ENCODE measurements around the gene INHBC.

The INHBC gene

DNA sequence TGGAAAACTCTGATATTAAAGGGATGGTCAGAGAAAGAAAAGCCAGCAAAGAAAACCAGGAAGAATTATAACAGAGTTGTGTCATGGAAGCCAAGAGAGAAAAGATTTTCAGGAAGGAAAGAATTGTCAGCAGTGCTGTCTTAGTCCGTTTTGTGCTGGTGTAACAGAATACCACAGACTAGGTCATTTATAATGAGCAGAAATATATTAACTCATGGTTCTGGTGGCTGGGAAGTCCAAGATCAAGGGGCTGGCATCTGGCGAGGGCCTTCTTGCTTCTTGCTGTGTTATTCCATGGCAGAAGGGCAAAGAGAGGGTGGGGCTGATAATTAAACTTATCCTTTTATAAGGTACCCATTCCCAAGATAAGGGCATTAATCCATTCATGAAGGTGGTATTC, 14.1 kb downstream of the INHBC start:
- no peak overlapping the region for H3K4me2 ChIP-seq (ENCODE audit: low read length)
- TF ChIP-seq EZH2phosphoT487 (IDR thresholded peaks at IDR 0.05; ENCODE audit: low read depth): no peak
- TF ChIP-seq, protein P1, sequence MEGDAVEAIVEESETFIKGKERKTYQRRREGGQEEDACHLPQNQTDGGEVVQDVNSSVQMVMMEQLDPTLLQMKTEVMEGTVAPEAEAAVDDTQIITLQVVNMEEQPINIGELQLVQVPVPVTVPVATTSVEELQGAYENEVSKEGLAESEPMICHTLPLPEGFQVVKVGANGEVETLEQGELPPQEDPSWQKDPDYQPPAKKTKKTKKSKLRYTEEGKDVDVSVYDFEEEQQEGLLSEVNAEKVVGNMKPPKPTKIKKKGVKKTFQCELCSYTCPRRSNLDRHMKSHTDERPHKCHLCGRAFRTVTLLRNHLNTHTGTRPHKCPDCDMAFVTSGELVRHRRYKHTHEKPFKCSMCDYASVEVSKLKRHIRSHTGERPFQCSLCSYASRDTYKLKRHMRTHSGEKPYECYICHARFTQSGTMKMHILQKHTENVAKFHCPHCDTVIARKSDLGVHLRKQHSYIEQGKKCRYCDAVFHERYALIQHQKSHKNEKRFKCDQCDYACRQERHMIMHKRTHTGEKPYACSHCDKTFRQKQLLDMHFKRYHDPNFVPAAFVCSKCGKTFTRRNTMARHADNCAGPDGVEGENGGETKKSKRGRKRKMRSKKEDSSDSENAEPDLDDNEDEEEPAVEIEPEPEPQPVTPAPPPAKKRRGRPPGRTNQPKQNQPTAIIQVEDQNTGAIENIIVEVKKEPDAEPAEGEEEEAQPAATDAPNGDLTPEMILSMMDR (IDR thresholded peaks at IDR 0.05; ENCODE audit: low read depth, low read length): no peak
- no peak overlapping the region for H3K9ac ChIP-seq (ENCODE audit: low read length)
- no peaks in the 10 kb centered on the region for H3K27me3 ChIP-seq (ENCODE audit: low read depth, low read length)
- no peaks in the 10 kb centered on the region for H3K9me3 ChIP-seq (ENCODE audit: insufficient read depth, low read length)
- no peaks in the 10 kb centered on the region for H4K20me1 ChIP-seq (ENCODE audit: insufficient read depth, low read length)
- no peaks in the 10 kb centered on the region for H3K36me3 ChIP-seq (replicated peaks; ENCODE audit: low read depth, low read length)
- no peaks in the 10 kb centered on the region for H3K79me2 ChIP-seq (ENCODE audit: low read length)
- H3K4me1 ChIP-seq (ENCODE audit: low read length): peaks cover 16% of the 10 kb centered on the region
- no peak overlapping the region for H2AFZ ChIP-seq (ENCODE audit: low read depth, low read length)
- no peak overlapping the region for H3K27ac ChIP-seq (ENCODE audit: low read length)
- H3K4me3 ChIP-seq (ENCODE audit: low read length): no peak overlapping the region

DNA sequence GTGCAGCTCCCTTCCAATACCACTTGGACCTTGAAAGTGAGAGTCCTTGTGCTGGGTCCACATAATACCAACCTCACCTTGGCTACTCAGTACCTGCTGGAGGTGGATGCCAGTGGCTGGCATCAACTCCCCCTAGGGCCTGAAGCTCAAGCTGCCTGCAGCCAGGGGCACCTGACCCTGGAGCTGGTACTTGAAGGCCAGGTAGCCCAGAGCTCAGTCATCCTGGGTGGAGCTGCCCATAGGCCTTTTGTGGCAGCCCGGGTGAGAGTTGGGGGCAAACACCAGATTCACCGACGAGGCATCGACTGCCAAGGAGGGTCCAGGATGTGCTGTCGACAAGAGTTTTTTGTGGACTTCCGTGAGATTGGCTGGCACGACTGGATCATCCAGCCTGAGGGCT, 14.8 kb downstream of the INHBC start:
- Histone ChIP-seq H3K36me3 (replicated peaks; ENCODE audit: low read depth, low read length) (no peaks in the 10 kb centered on the region), H2AFZ (ENCODE audit: low read depth, low read length) (no peak overlapping the region), H3K27me3 (ENCODE audit: low read depth, low read length) (no peaks in the 10 kb centered on the region), H3K4me2 (ENCODE audit: low read length) (no peak overlapping the region), H4K20me1 (ENCODE audit: insufficient read depth, low read length) (no peaks in the 10 kb centered on the region), H3K9me3 (ENCODE audit: insufficient read depth, low read length) (no peaks in the 10 kb centered on the region), H3K27ac (ENCODE audit: low read length) (no peak overlapping the region), H3K9ac (ENCODE audit: low read length) (no peak overlapping the region), H3K4me1 (ENCODE audit: low read length) (peaks cover 17% of the 10 kb centered on the region), H3K4me3 (ENCODE audit: low read length) (no peak overlapping the region), H3K79me2 (ENCODE audit: low read length) (no peaks in the 10 kb centered on the region)
- TF ChIP-seq, protein P1 (IDR thresholded peaks at IDR 0.05; ENCODE audit: low read depth, low read length): no peak
- TF ChIP-seq EZH2phosphoT487 (IDR thresholded peaks at IDR 0.05; ENCODE audit: low read depth): no peak

DNA sequence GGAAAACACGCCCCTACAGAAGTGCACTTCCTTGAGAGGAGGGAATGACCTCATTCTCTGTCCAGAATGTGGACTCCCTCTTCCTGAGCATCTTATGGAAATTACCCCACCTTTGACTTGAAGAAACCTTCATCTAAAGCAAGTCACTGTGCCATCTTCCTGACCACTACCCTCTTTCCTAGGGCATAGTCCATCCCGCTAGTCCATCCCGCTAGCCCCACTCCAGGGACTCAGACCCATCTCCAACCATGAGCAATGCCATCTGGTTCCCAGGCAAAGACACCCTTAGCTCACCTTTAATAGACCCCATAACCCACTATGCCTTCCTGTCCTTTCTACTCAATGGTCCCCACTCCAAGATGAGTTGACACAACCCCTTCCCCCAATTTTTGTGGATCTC, 15.5 kb downstream of the INHBC start:
- no peaks in the 10 kb centered on the region for H3K36me3 ChIP-seq (replicated peaks; ENCODE audit: low read depth, low read length)
- H3K27me3 ChIP-seq (ENCODE audit: low read depth, low read length): no peaks in the 10 kb centered on the region
- no peaks in the 10 kb centered on the region for H4K20me1 ChIP-seq (ENCODE audit: insufficient read depth, low read length)
- H2AFZ ChIP-seq (ENCODE audit: low read depth, low read length): no peak overlapping the region
- no peak for TF ChIP-seq EZH2phosphoT487 (IDR thresholded peaks at IDR 0.05; ENCODE audit: low read depth)
- TF ChIP-seq, protein P1 (IDR thresholded peaks at IDR 0.05; ENCODE audit: low read depth, low read length): no peak
- H3K4me3 ChIP-seq (ENCODE audit: low read length): no peak overlapping the region
- H3K4me2 ChIP-seq (ENCODE audit: low read length): no peak overlapping the region
- no peak overlapping the region for H3K27ac ChIP-seq (ENCODE audit: low read length)
- peaks cover 21% of the 10 kb centered on the region for H3K4me1 ChIP-seq (ENCODE audit: low read length)
- H3K9me3 ChIP-seq (ENCODE audit: insufficient read depth, low read length): no peaks in the 10 kb centered on the region
- H3K79me2 ChIP-seq (ENCODE audit: low read length): no peaks in the 10 kb centered on the region
- H3K9ac ChIP-seq (ENCODE audit: low read length): no peak overlapping the region

DNA sequence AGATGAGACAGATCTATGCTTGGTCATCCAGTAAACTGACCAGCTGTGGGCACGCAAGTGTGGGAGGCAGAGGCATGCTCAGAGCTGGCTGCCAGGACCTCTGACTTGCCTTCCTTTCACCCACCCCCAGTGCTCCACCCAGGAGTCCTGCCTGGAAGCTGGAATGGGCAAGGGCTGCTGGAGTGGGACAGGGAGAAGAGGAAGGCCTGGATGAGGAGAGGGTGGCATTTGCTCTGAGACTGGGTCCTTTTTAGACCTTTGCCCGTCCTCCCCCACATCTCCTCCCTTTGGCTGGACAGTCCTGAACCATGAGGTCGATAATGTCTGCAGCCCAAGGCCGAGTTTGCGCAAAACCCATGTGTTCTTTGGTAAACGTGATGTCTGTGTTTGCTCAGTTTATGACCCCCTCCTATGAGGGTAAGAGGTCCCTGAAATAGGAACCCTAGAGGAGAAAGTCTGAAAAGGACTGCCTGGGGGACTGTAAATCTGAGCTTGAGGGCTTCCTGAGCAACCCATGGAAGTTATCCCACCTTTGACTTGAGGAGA, 16.7 kb downstream of the INHBC start:
- Histone ChIP-seq H3K9ac (ENCODE audit: low read length) (no peak overlapping the region), H2AFZ (ENCODE audit: low read depth, low read length) (no peak overlapping the region), H3K9me3 (ENCODE audit: insufficient read depth, low read length) (no peaks in the 10 kb centered on the region), H3K4me3 (ENCODE audit: low read length) (no peak overlapping the region), H3K27ac (ENCODE audit: low read length) (no peak overlapping the region), H3K36me3 (replicated peaks; ENCODE audit: low read depth, low read length) (no peaks in the 10 kb centered on the region), H4K20me1 (ENCODE audit: insufficient read depth, low read length) (no peaks in the 10 kb centered on the region), H3K4me2 (ENCODE audit: low read length) (no peak overlapping the region), H3K4me1 (ENCODE audit: low read length) (peaks cover 26% of the 10 kb centered on the region), H3K79me2 (ENCODE audit: low read length) (no peaks in the 10 kb centered on the region), H3K27me3 (ENCODE audit: low read depth, low read length) (no peaks in the 10 kb centered on the region)
- no peak for TF ChIP-seq EZH2phosphoT487 (IDR thresholded peaks at IDR 0.05; ENCODE audit: low read depth)
- TF ChIP-seq, protein P1 (IDR thresholded peaks at IDR 0.05; ENCODE audit: low read depth, low read length): no peak
